Measurements from ENCODE around the gene GCH1. TPM values are rescaled to one million over a fixed set of nuclear protein-coding genes. Genes with fewer than 3 reads are reported as not detected.

GCH1 gene
- total RNA-seq, 1 experiment from 2014 or later = 9.2 TPM

DNA sequence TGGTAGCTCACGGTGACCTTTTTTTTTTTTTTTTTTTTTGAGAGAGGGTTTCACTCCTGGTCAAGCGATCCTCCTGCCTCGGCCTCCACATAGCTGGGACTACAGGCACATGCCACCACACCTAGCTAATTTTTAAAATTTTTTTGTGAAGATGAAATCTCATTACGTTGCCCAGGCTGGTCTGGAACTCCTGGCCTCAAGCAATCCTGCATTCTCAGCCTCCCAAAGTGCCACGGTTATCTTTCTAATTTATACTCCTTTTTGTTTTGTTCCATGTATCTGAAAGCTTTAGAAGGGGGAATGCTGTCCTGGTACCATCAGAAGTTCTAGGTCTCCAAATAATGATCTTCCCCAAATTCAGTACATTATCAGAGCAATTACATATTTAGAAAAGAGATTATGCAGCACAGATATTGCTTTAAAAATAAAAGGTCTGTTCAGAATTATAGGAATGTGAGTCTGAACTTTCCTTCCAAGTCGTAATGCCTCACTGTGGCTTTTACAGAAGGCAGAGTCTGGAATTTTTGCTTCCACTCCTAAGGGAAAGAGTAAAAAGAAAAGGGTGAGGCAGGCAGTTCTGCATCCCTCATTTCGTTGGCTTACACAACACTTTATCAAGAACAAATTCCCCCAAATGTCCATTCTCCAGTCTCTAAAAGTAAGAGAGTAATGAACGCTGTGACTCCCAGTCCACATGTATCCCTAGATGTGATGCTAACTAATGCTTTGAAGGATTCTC lies 73.0 kb downstream of the GCH1 start:
- H3K9me3 Mint-ChIP-seq = peaks cover 23% of the 10 kb centered on the region
- H3K4me1 Mint-ChIP-seq = no peaks in the 10 kb centered on the region
- DNase-seq (ENCODE audit: low spot score) (no peak), ATAC-seq (no peak)
- TF ChIP-seq FOXP1 (CRISPR knock-in tag; IDR thresholded peaks at IDR 0.05; ENCODE audit: borderline replicate concordance) = no peak
- no peak for TF ChIP-seq PRRX2 (CRISPR knock-in tag; IDR thresholded peaks at IDR 0.05)
- no peak for TF ChIP-seq NFE2L1 (CRISPR knock-in tag; IDR thresholded peaks at IDR 0.05)
- no peak for TF ChIP-seq IRF2 (CRISPR knock-in tag; IDR thresholded peaks at IDR 0.05; ENCODE audit: borderline replicate concordance, low read depth)
- TF ChIP-seq TCF7 (CRISPR knock-in tag; IDR thresholded peaks at IDR 0.05; ENCODE audit: low read depth) = no peak
- TF ChIP-seq ZNF396 (CRISPR knock-in tag; IDR thresholded peaks at IDR 0.05; ENCODE audit: borderline replicate concordance) = no peak
- TF ChIP-seq, protein P1, sequence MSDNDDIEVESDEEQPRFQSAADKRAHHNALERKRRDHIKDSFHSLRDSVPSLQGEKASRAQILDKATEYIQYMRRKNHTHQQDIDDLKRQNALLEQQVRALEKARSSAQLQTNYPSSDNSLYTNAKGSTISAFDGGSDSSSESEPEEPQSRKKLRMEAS (CRISPR knock-in tag; IDR thresholded peaks at IDR 0.05) = no peak
- TF ChIP-seq ZNF263 (CRISPR knock-in tag; IDR thresholded peaks at IDR 0.05; ENCODE audit: low read depth) = no peak
- no peak overlapping the region for H3K27ac Mint-ChIP-seq
- H3K4me3 Mint-ChIP-seq = no peak overlapping the region
- H3K27me3 Mint-ChIP-seq (ENCODE audit: low read depth) = peaks cover 2% of the 10 kb centered on the region
- CTCF ChIA-PET = interaction anchor here (0.6 kb wide), 1 partner anchor 389 kb away, joined by 4 read pairs; no protein-coding TSS in a partner anchor
- H3K36me3 Mint-ChIP-seq = peaks cover 6% of the 10 kb centered on the region; the same call in 1 of the 2 replicates
- POLR2A ChIA-PET = interaction anchor here (0.6 kb wide), 1 partner anchor 36 kb away, joined by 3 read pairs; no protein-coding TSS in a partner anchor

DNA sequence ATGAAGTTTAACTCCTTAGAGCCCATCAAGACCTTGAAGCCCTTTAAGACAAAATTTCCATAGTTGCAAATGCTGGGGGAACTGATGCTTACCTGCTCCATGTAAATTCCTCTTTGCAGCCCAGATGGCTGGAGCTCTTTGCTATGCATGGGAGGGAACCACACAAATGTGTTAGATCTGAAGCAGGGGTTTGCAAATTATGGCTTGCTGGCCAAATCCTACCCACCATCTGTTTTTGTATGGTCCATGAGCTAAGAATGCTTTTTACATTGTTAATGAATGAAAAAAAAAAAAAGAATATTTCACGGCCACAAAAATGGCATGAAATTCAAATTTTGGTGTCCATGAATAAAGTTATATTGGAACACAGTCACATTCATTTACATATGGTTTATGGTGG lies 74.6 kb downstream of the GCH1 start:
- CTCF ChIA-PET = no interaction called here
- Mint-ChIP-seq H3K4me3 (no peak overlapping the region), H3K4me1 (no peaks in the 10 kb centered on the region), H3K27me3 (ENCODE audit: low read depth) (peaks cover 5% of the 10 kb centered on the region), H3K27ac (no peak overlapping the region), H3K36me3 (peaks cover 13% of the 10 kb centered on the region), H3K9me3 (peaks cover 36% of the 10 kb centered on the region)
- TF ChIP-seq, protein P2, sequence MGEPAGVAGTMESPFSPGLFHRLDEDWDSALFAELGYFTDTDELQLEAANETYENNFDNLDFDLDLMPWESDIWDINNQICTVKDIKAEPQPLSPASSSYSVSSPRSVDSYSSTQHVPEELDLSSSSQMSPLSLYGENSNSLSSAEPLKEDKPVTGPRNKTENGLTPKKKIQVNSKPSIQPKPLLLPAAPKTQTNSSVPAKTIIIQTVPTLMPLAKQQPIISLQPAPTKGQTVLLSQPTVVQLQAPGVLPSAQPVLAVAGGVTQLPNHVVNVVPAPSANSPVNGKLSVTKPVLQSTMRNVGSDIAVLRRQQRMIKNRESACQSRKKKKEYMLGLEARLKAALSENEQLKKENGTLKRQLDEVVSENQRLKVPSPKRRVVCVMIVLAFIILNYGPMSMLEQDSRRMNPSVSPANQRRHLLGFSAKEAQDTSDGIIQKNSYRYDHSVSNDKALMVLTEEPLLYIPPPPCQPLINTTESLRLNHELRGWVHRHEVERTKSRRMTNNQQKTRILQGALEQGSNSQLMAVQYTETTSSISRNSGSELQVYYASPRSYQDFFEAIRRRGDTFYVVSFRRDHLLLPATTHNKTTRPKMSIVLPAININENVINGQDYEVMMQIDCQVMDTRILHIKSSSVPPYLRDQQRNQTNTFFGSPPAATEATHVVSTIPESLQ (CRISPR knock-in tag; IDR thresholded peaks at IDR 0.05) = no peak
- TF ChIP-seq FOXK1 (CRISPR knock-in tag; IDR thresholded peaks at IDR 0.05) (no peak), ZBTB21 (CRISPR knock-in tag; IDR thresholded peaks at IDR 0.05; ENCODE audit: borderline replicate concordance) (no peak), EMX1 (CRISPR knock-in tag; IDR thresholded peaks at IDR 0.05) (no peak)
- TF ChIP-seq, protein P3, sequence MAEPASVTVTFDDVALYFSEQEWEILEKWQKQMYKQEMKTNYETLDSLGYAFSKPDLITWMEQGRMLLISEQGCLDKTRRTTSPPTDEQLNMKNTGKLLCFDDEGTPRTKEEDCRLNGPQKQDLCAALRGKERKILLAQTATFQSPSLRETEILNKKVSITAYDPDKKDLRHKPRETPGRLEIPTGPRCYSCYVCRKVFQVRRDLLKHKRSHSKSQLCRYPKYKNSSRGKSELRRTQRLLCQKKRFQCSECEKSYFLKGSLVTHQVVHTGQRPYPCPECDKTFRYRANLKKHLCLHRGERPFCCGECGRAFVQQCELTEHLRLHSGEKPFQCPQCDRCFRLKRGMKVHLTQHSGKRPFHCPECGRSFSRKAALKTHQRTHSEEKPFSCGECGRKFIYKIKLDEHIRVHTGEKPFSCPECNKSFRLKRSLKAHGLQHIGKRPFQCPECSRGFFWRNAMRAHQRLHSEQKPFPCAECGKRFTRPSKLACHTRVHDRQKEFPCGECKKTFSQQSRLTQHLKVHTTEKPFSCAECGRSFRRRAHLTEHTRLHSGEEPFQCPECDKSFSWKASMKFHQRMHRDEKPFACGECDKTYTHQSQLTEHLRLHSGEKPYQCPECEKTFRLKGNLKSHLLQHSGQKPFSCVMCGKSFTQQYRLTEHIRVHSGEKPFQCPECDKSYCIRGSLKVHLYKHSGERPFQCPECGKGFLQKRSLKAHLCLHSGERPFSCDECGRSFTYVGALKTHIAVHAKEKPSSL (CRISPR knock-in tag; conservative IDR thresholded peaks at IDR 0.05) = no peak
- TF ChIP-seq, protein P1 (CRISPR knock-in tag; IDR thresholded peaks at IDR 0.05) = no peak
- TF ChIP-seq, protein P4, sequence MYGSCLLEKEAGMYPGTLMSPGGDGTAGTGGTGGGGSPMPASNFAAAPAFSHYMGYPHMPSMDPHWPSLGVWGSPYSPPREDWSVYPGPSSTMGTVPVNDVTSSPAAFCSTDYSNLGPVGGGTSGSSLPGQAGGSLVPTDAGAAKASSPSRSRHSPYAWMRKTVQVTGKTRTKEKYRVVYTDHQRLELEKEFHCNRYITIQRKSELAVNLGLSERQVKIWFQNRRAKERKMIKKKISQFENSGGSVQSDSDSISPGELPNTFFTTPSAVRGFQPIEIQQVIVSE (CRISPR knock-in tag; IDR thresholded peaks at IDR 0.05; ENCODE audit: borderline replicate concordance) = no peak
- ATAC-seq (no peak), DNase-seq (ENCODE audit: low spot score) (no peak)
- POLR2A ChIA-PET = no interaction called here

DNA sequence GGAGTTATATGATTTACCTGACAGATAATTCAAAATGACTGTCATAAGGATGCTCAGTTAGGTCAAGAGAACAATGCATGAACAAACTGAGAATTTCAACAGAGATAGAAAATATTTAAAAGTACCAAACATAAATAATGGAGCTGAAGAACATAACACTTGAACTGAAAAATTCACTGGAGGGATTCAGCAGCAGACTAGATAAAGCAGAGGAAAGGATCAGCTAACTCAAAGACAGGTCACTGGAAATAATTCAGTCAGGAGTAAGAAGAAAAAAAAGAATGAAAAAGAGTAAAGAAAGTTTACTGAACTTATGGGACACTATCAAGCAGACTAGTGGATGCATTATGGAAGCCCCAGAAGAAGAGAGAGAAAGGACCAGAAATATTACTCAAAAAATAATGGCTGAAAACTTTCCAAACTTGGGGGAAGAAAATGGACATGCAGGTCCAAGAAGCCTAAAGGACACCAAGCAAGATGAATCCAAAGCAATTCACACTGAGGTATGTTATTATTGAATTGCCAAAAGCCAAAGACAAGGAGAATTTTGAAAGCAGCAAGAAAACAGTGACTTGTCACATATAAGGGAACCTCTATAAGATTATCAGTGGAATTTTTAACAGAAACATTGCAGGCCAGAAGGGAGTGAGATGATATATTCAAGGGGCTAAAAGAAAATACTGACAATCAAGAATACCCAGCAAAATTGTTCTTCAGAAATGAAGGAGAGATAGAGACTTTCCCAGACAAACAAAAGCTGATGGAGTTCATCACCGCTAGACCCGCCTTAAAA lies 78.7 kb downstream of the GCH1 start:
- Mint-ChIP-seq H3K4me1 (no peaks in the 10 kb centered on the region), H3K9me3 (peaks cover 31% of the 10 kb centered on the region), H3K36me3 (peaks cover 13% of the 10 kb centered on the region), H3K27me3 (ENCODE audit: low read depth) (peaks cover 2% of the 10 kb centered on the region; the same call in 1 of the 2 replicates), H3K4me3 (no peak overlapping the region), H3K27ac (no peak overlapping the region)
- ChIA-PET POLR2A (no interaction called here), CTCF (interaction anchor here (0.5 kb wide), 1 partner anchor 266 kb away, joined by 3 read pairs; no protein-coding TSS in a partner anchor)
- no peak for ATAC-seq
- no peak for DNase-seq (ENCODE audit: low spot score)
- TF ChIP-seq, protein P5, sequence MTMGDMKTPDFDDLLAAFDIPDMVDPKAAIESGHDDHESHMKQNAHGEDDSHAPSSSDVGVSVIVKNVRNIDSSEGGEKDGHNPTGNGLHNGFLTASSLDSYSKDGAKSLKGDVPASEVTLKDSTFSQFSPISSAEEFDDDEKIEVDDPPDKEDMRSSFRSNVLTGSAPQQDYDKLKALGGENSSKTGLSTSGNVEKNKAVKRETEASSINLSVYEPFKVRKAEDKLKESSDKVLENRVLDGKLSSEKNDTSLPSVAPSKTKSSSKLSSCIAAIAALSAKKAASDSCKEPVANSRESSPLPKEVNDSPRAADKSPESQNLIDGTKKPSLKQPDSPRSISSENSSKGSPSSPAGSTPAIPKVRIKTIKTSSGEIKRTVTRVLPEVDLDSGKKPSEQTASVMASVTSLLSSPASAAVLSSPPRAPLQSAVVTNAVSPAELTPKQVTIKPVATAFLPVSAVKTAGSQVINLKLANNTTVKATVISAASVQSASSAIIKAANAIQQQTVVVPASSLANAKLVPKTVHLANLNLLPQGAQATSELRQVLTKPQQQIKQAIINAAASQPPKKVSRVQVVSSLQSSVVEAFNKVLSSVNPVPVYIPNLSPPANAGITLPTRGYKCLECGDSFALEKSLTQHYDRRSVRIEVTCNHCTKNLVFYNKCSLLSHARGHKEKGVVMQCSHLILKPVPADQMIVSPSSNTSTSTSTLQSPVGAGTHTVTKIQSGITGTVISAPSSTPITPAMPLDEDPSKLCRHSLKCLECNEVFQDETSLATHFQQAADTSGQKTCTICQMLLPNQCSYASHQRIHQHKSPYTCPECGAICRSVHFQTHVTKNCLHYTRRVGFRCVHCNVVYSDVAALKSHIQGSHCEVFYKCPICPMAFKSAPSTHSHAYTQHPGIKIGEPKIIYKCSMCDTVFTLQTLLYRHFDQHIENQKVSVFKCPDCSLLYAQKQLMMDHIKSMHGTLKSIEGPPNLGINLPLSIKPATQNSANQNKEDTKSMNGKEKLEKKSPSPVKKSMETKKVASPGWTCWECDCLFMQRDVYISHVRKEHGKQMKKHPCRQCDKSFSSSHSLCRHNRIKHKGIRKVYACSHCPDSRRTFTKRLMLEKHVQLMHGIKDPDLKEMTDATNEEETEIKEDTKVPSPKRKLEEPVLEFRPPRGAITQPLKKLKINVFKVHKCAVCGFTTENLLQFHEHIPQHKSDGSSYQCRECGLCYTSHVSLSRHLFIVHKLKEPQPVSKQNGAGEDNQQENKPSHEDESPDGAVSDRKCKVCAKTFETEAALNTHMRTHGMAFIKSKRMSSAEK (CRISPR knock-in tag; IDR thresholded peaks at IDR 0.05; ENCODE audit: borderline replicate concordance) = no peak
- TF ChIP-seq ZNF423 (CRISPR knock-in tag; IDR thresholded peaks at IDR 0.05) (no peak), JAZF1 (CRISPR knock-in tag; IDR thresholded peaks at IDR 0.05) (no peak), TCF7 (CRISPR knock-in tag; IDR thresholded peaks at IDR 0.05; ENCODE audit: low read depth) (no peak), CREB1 (CRISPR knock-in tag; IDR thresholded peaks at IDR 0.05) (no peak), NFYB (CRISPR knock-in tag; conservative IDR thresholded peaks at IDR 0.05; ENCODE audit: low read depth) (no peak), GTF2I (CRISPR knock-in tag; conservative IDR thresholded peaks at IDR 0.05) (no peak)
